ENCODE data around the gene HECTD1.

GRCh38 chr14:31084385-31084784 is 123.2 kb downstream of the HECTD1 start:
- TF ChIP-seq CTCF (IDR thresholded peaks at IDR 0.05; ENCODE audit: low read depth, low read length) (no peak), POLR2A (IDR thresholded peaks at IDR 0.05; ENCODE audit: extremely low read depth, insufficient read length) (no peak), MAX (IDR thresholded peaks at IDR 0.05; ENCODE audit: low read depth, low read length) (no peak), MYC (IDR thresholded peaks at IDR 0.05; ENCODE audit: low read depth, low read length) (no peak)

Data from NB4 (cell line).